Measurements from ENCODE around the gene TNIK.

TNIK gene

GRCh38 chr3:171090321-171090720 lies 369.9 kb downstream of the TNIK start:
- DNase-seq (ENCODE audit: low read depth), result no peak

GRCh38 chr3:171088964-171089754 lies 371.0 kb downstream of the TNIK start:
- DNase-seq (ENCODE audit: low read depth), result no peak

GRCh38 chr3:171088496-171088895 lies 371.7 kb downstream of the TNIK start:
- no peak for DNase-seq (ENCODE audit: low read depth)

GRCh38 chr3:171086914-171087313 lies 373.3 kb downstream of the TNIK start:
- no peak for DNase-seq (ENCODE audit: low read depth)

GRCh38 chr3:171077261-171077660 lies 382.9 kb downstream of the TNIK start:
- no peak for DNase-seq (ENCODE audit: low read depth)

- DNase-seq (ENCODE audit: low read depth), result no peak
Measured at GRCh38 chr3:171072432-171072831, 387.8 kb downstream of the TNIK start.

GRCh38 chr3:171068658-171069057 lies 391.5 kb downstream of the TNIK start:
- no peak for DNase-seq (ENCODE audit: low read depth)

- DNase-seq (ENCODE audit: low read depth), result no peak
Measured at GRCh38 chr3:171066206-171066605, 394.0 kb downstream of the TNIK start.

- no peak for DNase-seq (ENCODE audit: low read depth)
Measured at GRCh38 chr3:171065732-171066131, 394.5 kb downstream of the TNIK start.

- DNase-seq (ENCODE audit: low read depth), result no peak
Measured at GRCh38 chr3:171064461-171064860, 395.7 kb downstream of the TNIK start.

GRCh38 chr3:171061749-171062148 lies 398.5 kb downstream of the TNIK start:
- DNase-seq (ENCODE audit: low read depth), result no peak

- DNase-seq (ENCODE audit: low read depth), result no peak
Measured at GRCh38 chr3:171059978-171060377, 400.2 kb downstream of the TNIK start.

GRCh38 chr3:171058873-171059603 lies 401.2 kb downstream of the TNIK start:
- DNase-seq (ENCODE audit: low read depth), result no peak

GRCh38 chr3:171058058-171058457 lies 402.1 kb downstream of the TNIK start:
- DNase-seq (ENCODE audit: low read depth), result no peak

- DNase-seq (ENCODE audit: low read depth), result no peak
Measured at GRCh38 chr3:171057072-171057471, 403.1 kb downstream of the TNIK start.

- no peak for DNase-seq (ENCODE audit: low read depth)
Measured at GRCh38 chr3:171056528-171056927, 403.7 kb downstream of the TNIK start.

- no peak for DNase-seq (ENCODE audit: low read depth)
Measured at GRCh38 chr3:171055336-171056178, 404.6 kb downstream of the TNIK start.

GRCh38 chr3:171054921-171055320 lies 405.3 kb downstream of the TNIK start:
- DNase-seq (ENCODE audit: low read depth), result no peak

- no peak for DNase-seq (ENCODE audit: low read depth)
Measured at GRCh38 chr3:171054231-171054630, 406.0 kb downstream of the TNIK start.

GRCh38 chr3:171049861-171050444 lies 410.3 kb downstream of the TNIK start:
- no peak for DNase-seq (ENCODE audit: low read depth)

- no peak for DNase-seq (ENCODE audit: low read depth)
Measured at GRCh38 chr3:171046760-171047159, 413.4 kb downstream of the TNIK start.
